ENCODE results near the gene IDH2. TPM values are rescaled to one million over a fixed set of nuclear protein-coding genes. Genes with fewer than 3 reads are reported as not detected.

IDH2 gene
- total and polyA plus RNA-seq, 10 of the 15 experiments (the other 5 are each of a cell fraction or from before 2014, with no cell fraction given): 2.3 to 358 (median 242) TPM

DNA sequence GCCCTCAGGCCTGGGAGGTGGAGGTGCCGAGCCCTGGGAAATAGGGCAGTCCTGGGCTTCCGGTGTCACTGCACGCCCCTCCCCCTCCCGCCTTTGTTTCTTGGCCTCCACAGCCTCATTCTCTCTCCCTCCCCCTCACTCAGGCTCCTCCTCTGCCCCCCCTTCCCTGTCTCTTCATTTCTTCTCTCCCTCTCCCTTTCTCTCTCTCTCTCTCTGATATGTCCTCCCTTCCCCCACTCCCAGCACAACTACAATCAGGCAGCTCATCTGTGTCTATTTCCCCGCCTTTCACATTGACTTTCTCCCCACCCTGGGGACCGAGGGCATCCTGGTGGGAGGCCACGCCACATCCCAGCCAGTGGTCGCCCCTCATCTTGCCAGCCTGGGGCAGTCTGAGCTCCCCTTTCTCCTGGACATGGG lies 40.2 kb downstream of the IDH2 start:
- intact Hi-C loops (cut with micrococcal nuclease; ENCODE audit: unreplicated experiment) (no loop called here), in situ Hi-C loops (cut with MboI) (no loop called here)
- H3K79me2 ChIP-seq (ENCODE audit: control insufficient read depth, insufficient read depth, low read length): peaks cover 40% of the 10 kb centered on the region
- DNase-seq (ENCODE audit: low read depth, low spot score) (no peak), ATAC-seq (no peak), FAIRE-seq (no peak)
- SMC1A ChIA-PET (ENCODE audit: uncharacterized antibody, unreplicated experiment): interaction anchor here (1.0 to 3.4 kb wide), 6 partner anchors 8 to 104 kb away, joined by 3 to 22 read pairs (median 4); no protein-coding TSS in a partner anchor
- H3K9me3 ChIP-seq (replicated peaks; ENCODE audit: control insufficient read depth, insufficient read depth, low read length): no peaks in the 10 kb centered on the region
- 33% methylated on average over 4 of the region's 8 CpGs for WGBS (ENCODE audit: insufficient coverage, insufficient replicate concordance, low lambda C conversion rate, missing lambda C conversion rate)
- H3K9ac ChIP-seq (ENCODE audit: control insufficient read depth, insufficient read depth, low read length): peak overlapping the region; percentile 61
- H3K36me3 ChIP-seq (ENCODE audit: control insufficient read depth in 2 of 2, insufficient read depth in 2 of 2, low read length in 1 of 2): peaks cover 1 to 4% of the 10 kb centered on the region in 2 experiments; a peak in 3 of 4 replicates
- H3K27ac ChIP-seq (ENCODE audit: control insufficient read depth, insufficient read depth): peak overlapping the region; percentile 79
- CTCF ChIA-PET: interaction anchor here (0.8 to 2.8 kb wide), 4 partner anchors 9 to 187 kb away, joined by 4 to 10 read pairs (median 5); no protein-coding TSS in a partner anchor
- BruUV-seq (replicated peaks): no TSS peak
- RAD21 ChIA-PET (ENCODE audit: unreplicated experiment): interaction anchor here (0.9 to 1.6 kb wide), 2 partner anchors 31 to 55 kb away, joined by 4 read pairs; no protein-coding TSS in a partner anchor
- peaks cover 60% of the 10 kb centered on the region for H3K4me1 ChIP-seq (ENCODE audit: control insufficient read depth, insufficient read depth, low read length)
- no peaks in the 10 kb centered on the region for H3K27me3 ChIP-seq (replicated peaks in 1 of 2; ENCODE audit: control insufficient read depth in 2 of 2, insufficient read depth in 2 of 2, low read length in 1 of 2)
- H3K4me2 ChIP-seq (ENCODE audit: control insufficient read depth, insufficient read depth): peak overlapping the region; percentile 81
- H2AFZ ChIP-seq (ENCODE audit: control insufficient read depth, low read depth, low read length): peak overlapping the region; percentile 46
- H3K4me3 ChIP-seq: no peak overlapping the region
- POLR2A ChIA-PET: interaction anchor here (0.6 kb wide), 2 partner anchors 29 to 606 kb away, joined by 3 read pairs; no protein-coding TSS in a partner anchor
- no peaks in the 10 kb centered on the region for H4K20me1 ChIP-seq (ENCODE audit: control insufficient read depth, insufficient read depth)
- TF ChIP-seq IKZF1 (conservative IDR thresholded peaks at IDR 0.05) (peak; percentile 26; the same call in 1 of the 2 replicates), HCFC1 (IDR thresholded peaks at IDR 0.05; ENCODE audit: low read length) (no peak), IRF4 (IDR thresholded peaks at IDR 0.05; ENCODE audit: low read depth, low read length) (no peak), FOXM1 (IDR thresholded peaks at IDR 0.05; ENCODE audit: low read depth, low read length) (no peak), RB1 (IDR thresholded peaks at IDR 0.05; ENCODE audit: borderline replicate concordance) (no peak), ZNF274 (IDR thresholded peaks at IDR 0.05; ENCODE audit: insufficient read depth, insufficient read length) (no peak), MTA3 (IDR thresholded peaks at IDR 0.05; ENCODE audit: borderline replicate concordance, low read length) (no peak), SUPT20H (IDR thresholded peaks at IDR 0.05; ENCODE audit: borderline replicate concordance, control insufficient read depth, low read depth, low read length) (no peak)
- TF ChIP-seq, protein P1, sequence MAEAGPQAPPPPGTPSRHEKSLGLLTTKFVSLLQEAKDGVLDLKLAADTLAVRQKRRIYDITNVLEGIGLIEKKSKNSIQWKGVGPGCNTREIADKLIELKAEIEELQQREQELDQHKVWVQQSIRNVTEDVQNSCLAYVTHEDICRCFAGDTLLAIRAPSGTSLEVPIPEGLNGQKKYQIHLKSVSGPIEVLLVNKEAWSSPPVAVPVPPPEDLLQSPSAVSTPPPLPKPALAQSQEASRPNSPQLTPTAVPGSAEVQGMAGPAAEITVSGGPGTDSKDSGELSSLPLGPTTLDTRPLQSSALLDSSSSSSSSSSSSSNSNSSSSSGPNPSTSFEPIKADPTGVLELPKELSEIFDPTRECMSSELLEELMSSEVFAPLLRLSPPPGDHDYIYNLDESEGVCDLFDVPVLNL (IDR thresholded peaks at IDR 0.05; ENCODE audit: low read depth, low read length): no peak
- TF ChIP-seq, protein P2, sequence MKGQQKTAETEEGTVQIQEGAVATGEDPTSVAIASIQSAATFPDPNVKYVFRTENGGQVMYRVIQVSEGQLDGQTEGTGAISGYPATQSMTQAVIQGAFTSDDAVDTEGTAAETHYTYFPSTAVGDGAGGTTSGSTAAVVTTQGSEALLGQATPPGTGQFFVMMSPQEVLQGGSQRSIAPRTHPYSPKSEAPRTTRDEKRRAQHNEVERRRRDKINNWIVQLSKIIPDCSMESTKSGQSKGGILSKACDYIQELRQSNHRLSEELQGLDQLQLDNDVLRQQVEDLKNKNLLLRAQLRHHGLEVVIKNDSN (IDR thresholded peaks at IDR 0.05; ENCODE audit: borderline replicate concordance, extremely low read length, insufficient read depth, low read depth, low read length): no peak
- TF ChIP-seq, protein P3, sequence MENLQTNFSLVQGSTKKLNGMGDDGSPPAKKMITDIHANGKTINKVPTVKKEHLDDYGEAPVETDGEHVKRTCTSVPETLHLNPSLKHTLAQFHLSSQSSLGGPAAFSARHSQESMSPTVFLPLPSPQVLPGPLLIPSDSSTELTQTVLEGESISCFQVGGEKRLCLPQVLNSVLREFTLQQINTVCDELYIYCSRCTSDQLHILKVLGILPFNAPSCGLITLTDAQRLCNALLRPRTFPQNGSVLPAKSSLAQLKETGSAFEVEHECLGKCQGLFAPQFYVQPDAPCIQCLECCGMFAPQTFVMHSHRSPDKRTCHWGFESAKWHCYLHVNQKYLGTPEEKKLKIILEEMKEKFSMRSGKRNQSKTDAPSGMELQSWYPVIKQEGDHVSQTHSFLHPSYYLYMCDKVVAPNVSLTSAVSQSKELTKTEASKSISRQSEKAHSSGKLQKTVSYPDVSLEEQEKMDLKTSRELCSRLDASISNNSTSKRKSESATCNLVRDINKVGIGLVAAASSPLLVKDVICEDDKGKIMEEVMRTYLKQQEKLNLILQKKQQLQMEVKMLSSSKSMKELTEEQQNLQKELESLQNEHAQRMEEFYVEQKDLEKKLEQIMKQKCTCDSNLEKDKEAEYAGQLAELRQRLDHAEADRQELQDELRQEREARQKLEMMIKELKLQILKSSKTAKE (IDR thresholded peaks at IDR 0.05; ENCODE audit: low read depth, poor library complexity, severe bottlenecking): no peak
- TF ChIP-seq, protein P4, sequence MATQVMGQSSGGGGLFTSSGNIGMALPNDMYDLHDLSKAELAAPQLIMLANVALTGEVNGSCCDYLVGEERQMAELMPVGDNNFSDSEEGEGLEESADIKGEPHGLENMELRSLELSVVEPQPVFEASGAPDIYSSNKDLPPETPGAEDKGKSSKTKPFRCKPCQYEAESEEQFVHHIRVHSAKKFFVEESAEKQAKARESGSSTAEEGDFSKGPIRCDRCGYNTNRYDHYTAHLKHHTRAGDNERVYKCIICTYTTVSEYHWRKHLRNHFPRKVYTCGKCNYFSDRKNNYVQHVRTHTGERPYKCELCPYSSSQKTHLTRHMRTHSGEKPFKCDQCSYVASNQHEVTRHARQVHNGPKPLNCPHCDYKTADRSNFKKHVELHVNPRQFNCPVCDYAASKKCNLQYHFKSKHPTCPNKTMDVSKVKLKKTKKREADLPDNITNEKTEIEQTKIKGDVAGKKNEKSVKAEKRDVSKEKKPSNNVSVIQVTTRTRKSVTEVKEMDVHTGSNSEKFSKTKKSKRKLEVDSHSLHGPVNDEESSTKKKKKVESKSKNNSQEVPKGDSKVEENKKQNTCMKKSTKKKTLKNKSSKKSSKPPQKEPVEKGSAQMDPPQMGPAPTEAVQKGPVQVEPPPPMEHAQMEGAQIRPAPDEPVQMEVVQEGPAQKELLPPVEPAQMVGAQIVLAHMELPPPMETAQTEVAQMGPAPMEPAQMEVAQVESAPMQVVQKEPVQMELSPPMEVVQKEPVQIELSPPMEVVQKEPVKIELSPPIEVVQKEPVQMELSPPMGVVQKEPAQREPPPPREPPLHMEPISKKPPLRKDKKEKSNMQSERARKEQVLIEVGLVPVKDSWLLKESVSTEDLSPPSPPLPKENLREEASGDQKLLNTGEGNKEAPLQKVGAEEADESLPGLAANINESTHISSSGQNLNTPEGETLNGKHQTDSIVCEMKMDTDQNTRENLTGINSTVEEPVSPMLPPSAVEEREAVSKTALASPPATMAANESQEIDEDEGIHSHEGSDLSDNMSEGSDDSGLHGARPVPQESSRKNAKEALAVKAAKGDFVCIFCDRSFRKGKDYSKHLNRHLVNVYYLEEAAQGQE (IDR thresholded peaks at IDR 0.05; ENCODE audit: low read depth, low read length): no peak
- TF ChIP-seq, protein P5, sequence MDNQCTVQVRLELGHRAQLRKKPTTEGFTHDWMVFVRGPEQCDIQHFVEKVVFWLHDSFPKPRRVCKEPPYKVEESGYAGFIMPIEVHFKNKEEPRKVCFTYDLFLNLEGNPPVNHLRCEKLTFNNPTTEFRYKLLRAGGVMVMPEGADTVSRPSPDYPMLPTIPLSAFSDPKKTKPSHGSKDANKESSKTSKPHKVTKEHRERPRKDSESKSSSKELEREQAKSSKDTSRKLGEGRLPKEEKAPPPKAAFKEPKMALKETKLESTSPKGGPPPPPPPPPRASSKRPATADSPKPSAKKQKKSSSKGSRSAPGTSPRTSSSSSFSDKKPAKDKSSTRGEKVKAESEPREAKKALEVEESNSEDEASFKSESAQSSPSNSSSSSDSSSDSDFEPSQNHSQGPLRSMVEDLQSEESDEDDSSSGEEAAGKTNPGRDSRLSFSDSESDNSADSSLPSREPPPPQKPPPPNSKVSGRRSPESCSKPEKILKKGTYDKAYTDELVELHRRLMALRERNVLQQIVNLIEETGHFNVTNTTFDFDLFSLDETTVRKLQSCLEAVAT (IDR thresholded peaks at IDR 0.05): no peak

All from GM12878 (cell line).